PFSK-1 (cell line): ENCODE data around the gene HBE1.

Source experiments
- FOXP2 ChIP-seq: optimal IDR thresholded peaks from 2 replicates; pipeline ENCODE3; 2011; ENCODE audit warnings: borderline replicate concordance, control low read depth, inconsistent platforms; ENCODE audit not compliant: insufficient read depth; ENCODE audit errors: extremely low read length, extremely low read depth
- POLR2AphosphoS5 ChIP-seq: IDR thresholded peaks from 2 replicates; pipeline ENCODE4 v1.6.1; 2012; ENCODE audit warnings: low read depth, mild to moderate bottlenecking, control low read depth, low read length, moderate library complexity
- REST ChIP-seq, 2 experiments: IDR thresholded peaks; 2 replicates each; pipeline versions ENCODE4 v1.6.1 to v1.8.0; 2011 to 2012; ENCODE audit warnings: low read depth in 2 of 2, low read length in 2 of 2, control low read depth in 1 of 2, inconsistent platforms in 1 of 2, mild to moderate bottlenecking in 1 of 2, moderate library complexity in 1 of 2; ENCODE audit not compliant: insufficient read depth in 1 of 2
- SIN3A ChIP-seq: IDR thresholded peaks from 2 replicates; pipeline ENCODE4 v1.6.1; 2012; ENCODE audit warnings: mild to moderate bottlenecking, low read length, moderate library complexity, borderline replicate concordance; ENCODE audit not compliant: insufficient read depth
- TAF1 ChIP-seq: IDR thresholded peaks from 2 replicates; pipeline ENCODE4 v1.6.1; 2012; ENCODE audit warnings: low read length, control low read depth, borderline replicate concordance; ENCODE audit not compliant: insufficient read depth

- TF ChIP-seq SIN3A: no peak
- no peak for TF ChIP-seq REST (IDR thresholded peaks at IDR 0.05; ENCODE audit: insufficient read depth in 1 of 2, low read depth in 2 of 2, low read length in 2 of 2)
- no peak for TF ChIP-seq TAF1
- TF ChIP-seq POLR2AphosphoS5: no peak
- TF ChIP-seq FOXP2: no peak
Measured at GRCh38 chr11:5235364-5236095, 34.2 kb downstream of the HBE1 start.
